Measurements from ENCODE around the gene B4GAT1.
"Not testable (repeated sequence)": the region's sequence is repeated elsewhere in the genome, so short reads cannot be mapped to it uniquely, and the experiment has no call there.

DNA sequence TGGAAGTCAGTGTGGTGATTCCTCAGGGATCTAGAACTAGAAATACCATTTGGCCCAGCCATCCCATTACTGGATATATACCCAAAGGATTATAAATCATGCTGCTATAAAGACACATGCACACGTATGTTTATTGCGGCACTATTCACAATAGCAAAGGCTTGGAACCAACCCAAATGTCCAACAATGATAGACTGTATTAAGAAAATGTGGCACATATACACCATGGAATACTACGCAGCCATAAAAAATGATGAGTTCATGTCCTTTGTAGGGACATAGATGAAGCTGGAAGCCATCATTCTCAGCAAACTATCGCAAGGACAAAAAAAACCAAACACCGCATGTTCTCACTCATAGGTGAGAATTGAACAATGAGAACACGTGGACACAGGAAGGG is 26.7 kb downstream of the B4GAT1 start:
- not testable (repeated sequence) for TF ChIP-seq CTCF (IDR thresholded peaks at IDR 0.05; ENCODE audit: low read length); EZH2 (IDR thresholded peaks at IDR 0.05; ENCODE audit: borderline replicate concordance, low read length)
